GM19099 (cell line): ENCODE results near the gene FAS.

ENCODE experiments used
- POLR2A ChIP-seq: IDR thresholded peaks from 3 replicates; pipeline ENCODE4 v1.6.1; 2011; ENCODE audit warnings: low read depth; ENCODE audit not compliant: insufficient read length; ENCODE audit errors: extremely low read depth

The FAS gene

DNA sequence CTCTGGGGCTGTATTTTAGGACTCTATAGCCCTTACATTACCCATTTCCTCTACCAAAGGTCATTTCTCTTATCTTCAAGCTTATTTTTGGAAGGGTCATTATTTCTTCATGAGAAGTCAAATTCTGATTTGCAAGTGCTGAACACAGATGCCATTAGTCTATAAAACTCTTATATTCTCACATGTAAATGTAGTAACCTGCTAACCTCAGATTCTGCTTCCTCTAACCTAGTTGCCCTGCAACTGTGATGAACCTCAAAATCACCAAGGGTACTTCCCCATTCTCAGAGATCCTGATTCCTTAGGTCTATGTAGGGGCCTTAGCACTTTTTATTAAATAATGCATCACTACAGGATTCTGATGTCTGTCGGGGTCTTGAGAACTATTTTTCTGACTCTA, 6.3 kb downstream of the FAS start:
- TF ChIP-seq POLR2A, result no peak

DNA sequence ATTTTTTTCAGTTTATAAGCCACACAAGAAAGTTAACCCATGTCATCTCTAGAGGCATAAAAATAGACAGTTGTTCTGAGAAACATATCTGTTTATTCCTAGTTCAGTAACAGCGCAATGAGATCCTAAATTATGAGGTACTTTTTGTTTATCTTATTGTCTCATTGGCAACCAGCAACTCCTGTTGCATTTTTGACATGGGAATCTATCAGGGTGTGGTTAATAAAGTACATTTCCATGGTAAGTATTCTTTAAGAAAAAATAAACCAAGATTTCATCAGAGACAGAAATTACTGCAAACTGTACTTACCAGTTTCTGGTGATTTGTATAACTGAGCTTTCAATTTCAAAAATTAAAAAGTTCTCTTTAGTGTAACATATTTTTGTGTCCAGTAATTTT, 9.0 kb downstream of the FAS start:
- no peak for TF ChIP-seq POLR2A

DNA sequence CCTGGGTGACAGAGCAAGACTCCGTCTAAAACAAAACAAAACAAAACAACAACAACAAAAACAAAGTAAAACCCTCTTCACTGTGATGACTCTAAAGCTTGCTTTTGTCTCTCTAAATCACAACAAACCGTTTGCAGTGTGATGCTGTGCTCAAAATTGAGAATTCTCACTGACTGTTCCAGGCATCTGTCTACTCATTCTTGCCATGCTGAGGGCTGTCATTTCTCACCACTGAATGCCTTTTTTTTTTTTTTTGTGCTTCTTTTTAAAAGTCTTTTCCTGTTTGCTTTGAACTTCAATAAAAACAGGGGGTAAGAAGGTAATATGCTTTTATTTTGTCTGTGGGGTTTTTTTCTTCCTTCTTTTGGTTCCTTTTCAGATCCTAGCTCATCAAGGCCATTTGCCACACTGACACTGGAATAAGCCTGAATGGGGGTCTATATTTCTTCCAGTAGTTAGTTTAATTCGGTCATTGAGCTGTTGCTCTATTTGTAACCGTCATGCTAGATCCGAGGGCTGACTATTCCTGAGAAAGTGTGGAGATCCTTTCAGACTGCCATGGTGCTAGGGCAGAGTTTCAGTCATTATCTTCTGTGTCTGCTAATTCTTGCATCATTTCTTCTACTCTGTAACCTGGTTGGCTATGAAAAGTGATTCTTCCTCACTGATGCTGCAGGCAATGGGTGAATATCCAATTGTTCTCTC, 10.6 kb downstream of the FAS start:
- no peak for TF ChIP-seq POLR2A

DNA sequence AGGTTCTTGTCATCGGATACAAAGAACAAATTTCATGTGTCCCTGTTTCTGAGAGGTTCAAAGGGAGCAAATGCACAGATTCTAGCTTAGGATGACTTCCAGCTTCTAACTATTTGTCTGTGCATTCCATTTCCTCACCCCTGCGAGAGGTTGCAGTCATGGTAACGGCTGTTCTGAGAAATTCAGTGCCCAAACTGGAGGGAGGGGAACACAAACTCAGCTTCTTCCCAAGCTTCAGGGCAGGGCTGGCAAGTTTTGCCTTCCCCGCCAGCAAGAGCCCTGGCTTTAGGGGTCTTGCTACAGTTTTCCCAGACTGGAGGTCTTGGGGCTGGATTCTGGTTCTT, 11.1 kb downstream of the FAS start:
- TF ChIP-seq POLR2A, result no peak

DNA sequence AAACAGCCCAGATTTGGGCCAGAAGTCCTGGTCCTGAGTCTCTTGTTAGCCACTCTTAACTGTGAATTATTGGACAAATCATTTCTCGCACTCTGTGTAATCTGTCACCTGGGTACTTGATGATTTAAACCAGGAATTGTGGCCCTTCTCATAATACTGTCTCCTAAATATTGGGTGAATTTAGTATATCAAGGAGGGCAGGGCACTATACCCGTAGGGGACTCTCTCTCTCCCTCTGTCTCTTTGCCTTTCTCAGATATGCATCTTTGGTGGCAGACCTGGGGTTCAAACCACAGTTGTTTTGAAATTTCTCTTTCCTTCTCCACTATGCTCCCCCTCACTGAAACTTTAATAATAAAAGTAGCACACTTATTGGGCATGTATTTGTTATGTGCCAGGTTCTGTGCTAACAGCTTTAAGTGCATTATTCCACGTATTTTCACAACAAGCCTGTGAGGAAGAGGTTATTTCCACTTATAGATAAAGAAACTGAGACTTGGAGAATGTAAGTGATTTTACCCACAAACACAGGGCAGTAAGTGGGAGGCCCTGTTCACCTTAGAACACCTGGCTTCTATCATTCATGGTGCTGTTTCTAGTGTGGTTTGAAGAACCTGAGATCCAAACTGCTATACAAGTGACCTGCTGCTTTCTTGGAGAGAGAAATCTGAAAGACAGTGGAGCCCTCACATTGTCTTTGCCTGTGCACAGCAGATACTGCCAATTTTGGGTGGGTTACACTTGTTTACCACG, 11.8 kb downstream of the FAS start:
- TF ChIP-seq POLR2A, result no peak

DNA sequence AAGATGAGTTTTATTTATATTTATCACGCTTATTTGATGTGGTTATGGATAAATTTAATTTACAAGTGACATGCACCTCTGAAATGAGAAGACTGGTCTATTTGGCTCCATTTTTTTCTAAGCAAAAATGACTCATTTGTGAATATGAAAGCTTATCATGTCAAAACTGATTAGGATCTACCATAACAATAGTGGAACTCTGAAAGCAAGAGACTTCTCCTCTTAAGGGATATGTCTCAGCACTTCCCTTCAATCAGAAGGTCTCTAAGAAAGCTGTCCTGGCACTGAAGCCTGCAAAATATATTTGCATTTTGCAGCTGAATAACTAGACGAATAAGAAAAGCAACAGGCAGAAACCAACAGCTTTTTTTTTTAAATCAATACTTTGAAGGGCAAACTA, 12.7 kb downstream of the FAS start:
- no peak for TF ChIP-seq POLR2A

DNA sequence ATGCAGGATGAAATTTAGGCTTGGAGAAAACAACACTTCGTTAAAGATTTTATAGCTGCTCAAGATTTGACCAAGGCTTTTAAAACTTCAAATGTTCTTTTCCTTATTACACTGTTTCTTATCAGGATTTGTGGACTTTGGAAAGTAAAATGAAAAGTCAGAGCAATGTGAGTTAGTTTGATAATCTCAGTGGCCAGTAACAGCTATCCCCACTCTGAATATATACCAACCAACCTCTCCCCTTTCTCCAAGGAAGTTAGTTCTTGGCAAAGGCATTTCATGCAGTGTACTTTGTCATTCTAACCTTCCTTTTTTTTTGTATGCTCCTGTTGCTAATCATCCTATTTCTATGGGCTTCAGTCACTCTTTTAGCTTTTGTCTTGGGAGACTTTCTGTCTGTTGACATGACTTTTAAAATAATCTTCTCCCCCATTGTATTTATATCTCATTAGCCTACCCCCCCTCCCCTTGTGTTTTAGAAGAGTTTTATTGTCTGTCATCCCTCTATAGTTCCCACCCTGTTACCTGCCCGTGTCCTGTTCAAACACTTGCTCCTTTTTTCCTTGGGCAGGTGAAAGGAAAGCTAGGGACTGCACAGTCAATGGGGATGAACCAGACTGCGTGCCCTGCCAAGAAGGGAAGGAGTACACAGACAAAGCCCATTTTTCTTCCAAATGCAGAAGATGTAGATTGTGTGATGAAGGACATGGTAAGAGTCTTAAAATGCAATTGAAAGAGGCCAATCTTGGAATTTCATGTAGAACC, 16.7 kb downstream of the FAS start:
- no peak for TF ChIP-seq POLR2A

DNA sequence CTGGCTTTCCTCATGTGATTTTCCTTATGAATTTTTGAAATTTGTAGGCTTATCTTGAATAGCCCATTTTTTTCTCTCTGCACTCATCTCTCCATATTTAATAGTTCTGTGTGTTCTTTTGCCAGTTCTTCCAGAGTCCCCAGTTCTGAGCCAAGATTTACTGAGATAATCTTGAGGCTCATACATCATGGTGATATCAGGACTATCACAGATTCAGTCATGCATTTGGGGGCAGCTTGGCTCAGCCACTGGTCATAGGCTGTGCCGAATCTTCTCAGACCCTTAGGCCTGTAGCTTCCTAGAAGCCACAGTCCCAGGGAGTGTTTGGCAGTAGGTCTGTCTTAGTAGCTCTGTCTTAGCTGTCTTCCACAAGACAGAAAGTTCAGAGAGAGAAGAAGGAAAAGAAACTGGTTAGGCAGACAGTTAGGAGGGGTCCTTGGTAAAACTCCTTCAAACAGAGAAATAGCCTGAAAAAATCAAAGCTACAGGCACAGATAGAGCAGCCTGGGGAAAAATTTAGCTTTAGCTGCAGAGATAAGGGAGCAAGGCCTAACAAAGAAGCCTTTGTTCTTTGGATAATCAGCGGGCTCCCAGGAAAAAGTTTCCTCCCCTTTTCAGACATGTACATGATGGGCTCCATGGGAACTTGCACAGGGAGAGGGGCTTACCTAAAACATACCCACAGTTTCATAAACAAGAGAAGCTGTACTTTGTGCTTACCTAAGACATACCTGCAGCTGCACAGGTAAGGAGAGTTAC, 29.1 kb downstream of the FAS start:
- no peak for TF ChIP-seq POLR2A

DNA sequence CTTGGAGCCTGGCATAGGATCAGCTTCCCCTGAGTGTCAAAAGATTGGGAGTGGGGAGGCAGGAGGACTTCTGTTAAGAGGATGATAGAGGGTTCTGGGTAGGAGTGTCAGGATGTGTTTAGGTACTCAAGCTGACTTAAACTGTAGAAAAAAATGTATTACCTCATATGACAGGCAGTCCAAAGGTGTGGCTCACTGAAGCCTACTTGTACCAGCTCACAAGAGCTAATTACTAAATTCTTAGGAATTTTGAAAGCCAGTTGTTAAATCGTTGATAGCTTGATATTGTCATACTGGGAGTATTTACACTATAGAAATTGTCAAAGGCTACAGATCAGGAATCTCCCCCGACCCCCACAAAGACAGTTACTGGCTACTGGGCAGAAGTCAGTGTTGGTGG, 32.1 kb downstream of the FAS start:
- no peak for TF ChIP-seq POLR2A

DNA sequence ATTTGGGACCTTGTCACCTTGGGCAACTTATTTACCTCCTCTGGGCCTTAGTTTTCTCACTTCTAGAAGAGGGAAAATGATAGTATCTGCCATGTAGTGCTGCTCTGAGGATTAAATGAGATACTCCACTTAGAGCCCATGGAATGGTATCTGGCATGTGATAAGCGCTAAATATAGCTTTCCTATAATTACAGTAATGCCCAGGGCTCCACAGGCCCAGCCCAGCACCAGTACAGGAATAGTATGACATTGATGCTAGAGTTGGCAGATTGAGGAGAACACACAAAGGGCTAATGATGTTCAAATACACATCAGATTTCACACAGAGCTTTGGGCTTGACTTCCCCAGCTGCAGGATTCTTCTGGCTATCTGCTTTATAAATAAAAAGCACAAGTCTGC, 34.9 kb downstream of the FAS start:
- TF ChIP-seq POLR2A, result no peak

DNA sequence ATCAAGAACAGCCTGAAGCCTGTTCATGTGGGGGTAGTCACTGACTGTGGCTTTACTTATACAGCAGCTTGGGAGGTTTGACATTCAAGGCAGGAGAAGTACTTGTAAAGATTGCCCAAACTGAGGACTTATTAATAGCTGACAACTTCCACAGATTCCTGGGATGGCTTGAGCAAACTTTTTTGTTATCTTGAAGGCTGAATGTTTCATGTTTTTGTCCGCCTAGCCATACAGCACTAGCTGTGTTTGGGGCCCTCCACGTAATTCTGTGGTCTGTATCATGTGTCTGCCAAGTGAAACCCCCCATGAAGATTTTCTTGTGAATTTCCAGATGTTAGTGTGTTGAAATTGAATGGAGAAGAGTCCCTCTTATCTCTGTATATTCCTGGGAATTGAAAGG, 38.6 kb downstream of the FAS start:
- no peak for TF ChIP-seq POLR2A

DNA sequence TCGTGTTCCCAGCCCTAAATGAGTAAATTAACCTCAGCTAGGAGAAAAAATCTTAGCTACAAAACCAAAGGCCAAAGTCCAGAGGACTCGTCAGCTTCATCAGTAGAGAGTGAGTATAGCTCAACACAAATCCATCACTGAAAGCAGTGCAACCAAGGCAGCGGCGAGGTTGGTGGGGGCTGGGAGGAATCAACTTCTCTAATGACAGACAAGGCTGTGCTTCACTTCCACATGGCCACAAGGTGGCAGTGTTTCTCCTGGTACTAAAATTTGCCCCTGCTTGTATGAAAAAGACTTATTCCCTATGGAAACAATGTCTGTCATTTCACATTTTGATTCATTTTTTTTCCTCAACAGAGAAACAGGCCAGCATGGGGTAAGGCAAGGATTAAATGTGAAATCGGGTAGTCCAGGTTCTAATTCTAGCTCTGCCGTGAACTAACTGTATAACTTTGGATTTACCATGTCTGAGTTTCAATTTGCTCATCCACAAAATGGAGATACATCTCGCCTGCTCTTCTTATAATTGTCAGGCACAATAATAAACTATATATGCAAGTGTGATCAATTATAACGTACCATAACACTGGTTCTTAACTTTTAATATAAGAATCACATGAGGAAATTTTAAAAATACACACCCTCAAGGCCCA, 39.3 kb downstream of the FAS start:
- TF ChIP-seq POLR2A, result no peak

DNA sequence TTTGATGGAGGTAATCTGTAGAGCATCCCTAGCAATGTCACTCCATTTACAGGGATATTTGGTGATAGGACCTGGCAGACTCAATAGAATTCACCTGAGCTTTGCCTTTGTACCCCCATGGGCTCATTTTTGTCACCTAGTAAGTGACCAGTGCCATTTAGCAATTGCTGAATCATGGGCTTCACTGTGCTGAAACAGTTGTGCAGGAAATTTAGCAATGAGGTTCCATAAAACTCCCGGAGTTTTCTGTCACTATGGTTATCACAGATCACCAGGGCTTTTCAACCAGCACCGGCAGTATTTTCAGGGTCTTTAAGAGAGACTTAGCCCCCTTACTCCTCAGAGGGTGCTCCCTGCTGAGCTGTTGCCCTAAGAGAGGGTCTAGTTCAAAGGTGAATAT, 40.2 kb downstream of the FAS start:
- no peak for TF ChIP-seq POLR2A

DNA sequence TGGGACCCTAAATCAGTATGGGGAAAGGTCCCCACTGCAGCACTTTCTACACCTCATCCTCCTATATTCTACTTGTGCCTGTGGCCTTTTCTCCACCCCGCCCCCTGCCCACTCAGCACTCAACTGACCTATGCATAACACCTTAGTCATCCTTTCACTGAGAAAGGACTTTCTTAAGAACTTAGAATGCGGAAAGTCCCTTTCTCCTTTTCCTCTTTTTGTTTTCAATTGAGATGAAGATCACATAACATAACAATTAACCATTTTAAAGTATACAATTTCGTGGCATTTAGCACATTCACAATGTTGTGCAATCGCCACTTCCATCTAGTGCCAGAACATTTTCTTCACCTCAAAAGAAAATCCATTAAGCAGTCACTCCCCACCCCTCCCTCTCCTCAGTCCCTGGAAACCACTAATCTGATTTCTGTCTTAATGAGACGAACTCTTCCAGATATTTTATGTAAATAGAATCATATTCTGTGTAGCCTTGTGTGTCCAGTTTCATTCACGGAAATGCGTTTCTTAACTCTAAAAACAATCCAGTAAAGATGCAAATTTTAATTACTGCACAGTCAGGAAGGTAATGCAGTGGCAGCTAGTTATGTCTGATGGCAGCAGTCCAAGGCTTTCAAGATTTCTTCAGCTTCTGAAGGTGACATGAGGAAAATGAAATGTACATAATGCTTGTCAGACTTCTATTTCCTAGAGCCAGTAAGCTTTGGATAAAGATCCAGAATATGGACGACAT, 41.7 kb downstream of the FAS start:
- no peak for TF ChIP-seq POLR2A
